Astrocyte of the spinal cord (primary cell): ENCODE results near the gene TRMT1.
"Not testable (repeated sequence)": the region's sequence is repeated elsewhere in the genome, so short reads cannot be mapped to it uniquely, and the experiment has no call there.

Experiments used
- DNase-seq: peaks from one replicate; pipeline ENCODE4 v3.0.0; 2011; ENCODE audit warnings: low read depth, low spot score
- H3K4me3 ChIP-seq: 2 replicates; pipeline ENCODE4 v1.5.1; 2011; ENCODE audit warnings: low read depth, mild to moderate bottlenecking, low read length, moderate library complexity
- CTCF ChIP-seq: IDR thresholded peaks from 2 replicates; pipeline ENCODE4 v1.5.1; 2012; ENCODE audit warnings: low read depth, mild to moderate bottlenecking, low read length, inconsistent platforms
- in situ Hi-C: cut with HindIII; loops from 2 replicates; pipeline ENCODE4 v1.10.0; 2017; ENCODE audit warnings: low sequenced_read_pairs

TRMT1 gene

DNA sequence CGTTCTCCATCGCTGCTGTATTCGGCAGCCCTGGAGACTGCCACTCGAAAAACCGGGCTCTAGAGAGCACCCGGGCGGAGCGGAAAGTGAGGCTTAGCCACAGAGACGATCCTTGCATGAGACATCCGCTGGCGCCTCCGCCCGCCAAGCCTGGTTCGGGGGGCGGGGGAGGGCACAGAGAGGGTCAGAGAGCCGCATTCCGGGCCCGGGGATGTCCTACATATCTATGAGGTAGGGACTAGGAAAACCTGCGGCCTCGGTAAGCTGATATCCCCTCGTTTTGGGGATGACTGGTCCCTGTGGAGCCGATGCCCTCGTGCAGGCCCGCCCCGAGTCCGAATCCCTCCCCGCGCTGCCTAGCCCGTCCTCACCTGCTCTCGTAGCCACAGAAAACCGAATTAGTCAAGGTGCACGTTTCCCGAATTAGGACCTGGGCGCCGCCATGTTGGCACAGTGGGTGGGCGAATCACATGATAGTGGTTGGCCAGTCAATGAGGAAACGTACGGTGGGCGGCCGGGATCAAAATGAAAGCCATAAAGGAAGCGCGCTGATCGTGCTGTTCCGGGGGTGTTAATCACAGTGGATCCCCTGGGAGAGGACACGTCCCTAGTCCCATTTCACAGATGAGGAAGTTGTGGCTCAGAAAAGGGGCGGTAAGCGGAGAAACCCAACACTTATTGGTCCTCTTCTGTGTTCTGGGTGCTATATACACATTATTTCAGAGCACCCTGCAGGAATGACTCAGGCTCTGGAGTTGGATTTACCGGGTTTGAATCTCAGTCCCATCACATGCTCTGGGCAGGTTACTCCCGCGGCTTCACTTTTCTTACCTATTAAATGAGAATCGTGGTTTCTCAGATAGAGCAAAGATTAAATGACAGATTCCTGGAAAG lies at the start of gene TRMT1:
Gene TRMT1 (minus strand): TSS at position 459 of the 894 bp plus-strand sequence. CDS start 341 bp downstream, at position 118.
- in situ Hi-C loops: no loop called here

GRCh38 chr19:13166151-13166550 lies 49.6 kb upstream of the TRMT1 start:
- DNase-seq, H3K4me3 ChIP-seq, in situ Hi-C loops: not testable (repeated sequence)

More for the DNA sequence above, at the start of gene TRMT1:
- H3K4me3 ChIP-seq: peak within 1 kb of the TSS; percentile 99
- DNase-seq: peak; percentile 93
- no peak for TF ChIP-seq CTCF

DNA sequence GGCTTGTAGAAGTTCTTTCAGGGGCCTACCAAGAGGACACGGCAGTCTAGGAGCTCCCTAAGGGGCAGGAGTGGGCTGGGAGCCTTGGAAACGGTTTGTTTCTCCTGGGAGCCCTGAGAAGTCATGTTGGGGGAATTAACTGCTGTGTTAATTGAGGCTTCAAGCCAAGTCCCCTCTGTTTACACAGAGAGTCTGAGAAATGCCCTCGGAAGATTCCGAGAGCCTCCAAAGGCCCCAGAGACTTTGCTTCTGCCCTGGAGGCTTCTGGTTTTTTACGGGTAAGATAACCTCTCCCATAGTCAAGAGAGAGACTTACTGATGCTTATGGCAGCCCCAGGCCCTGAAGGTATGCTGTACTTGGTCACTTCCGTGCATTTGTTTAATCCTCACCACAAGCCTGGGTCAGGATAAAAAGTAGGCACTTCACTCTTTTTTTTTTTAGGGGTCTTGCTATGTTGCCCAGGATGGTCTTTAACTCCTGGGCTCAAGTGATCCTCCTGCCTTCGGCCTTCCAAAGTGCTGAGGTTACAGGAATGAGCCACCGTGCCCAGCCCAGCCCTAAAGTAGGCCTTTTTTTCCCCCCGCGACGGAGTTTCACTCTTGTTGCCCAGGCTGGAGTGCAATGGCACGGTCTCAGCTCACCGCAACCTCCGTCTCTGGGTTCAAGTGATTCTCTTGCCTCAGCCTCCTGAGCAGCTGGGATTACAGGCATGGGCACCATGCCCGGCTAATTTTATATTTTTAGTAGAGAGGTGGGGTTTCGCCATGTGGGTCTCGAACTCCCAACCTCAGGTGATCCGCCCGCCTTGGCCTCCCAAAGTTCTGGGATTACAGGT lies 48.8 kb upstream of the TRMT1 start:
- no peak overlapping the region for H3K4me3 ChIP-seq
- DNase-seq: peak; percentile 34
- in situ Hi-C loops: no loop called here
- TF ChIP-seq CTCF: no peak

DNA sequence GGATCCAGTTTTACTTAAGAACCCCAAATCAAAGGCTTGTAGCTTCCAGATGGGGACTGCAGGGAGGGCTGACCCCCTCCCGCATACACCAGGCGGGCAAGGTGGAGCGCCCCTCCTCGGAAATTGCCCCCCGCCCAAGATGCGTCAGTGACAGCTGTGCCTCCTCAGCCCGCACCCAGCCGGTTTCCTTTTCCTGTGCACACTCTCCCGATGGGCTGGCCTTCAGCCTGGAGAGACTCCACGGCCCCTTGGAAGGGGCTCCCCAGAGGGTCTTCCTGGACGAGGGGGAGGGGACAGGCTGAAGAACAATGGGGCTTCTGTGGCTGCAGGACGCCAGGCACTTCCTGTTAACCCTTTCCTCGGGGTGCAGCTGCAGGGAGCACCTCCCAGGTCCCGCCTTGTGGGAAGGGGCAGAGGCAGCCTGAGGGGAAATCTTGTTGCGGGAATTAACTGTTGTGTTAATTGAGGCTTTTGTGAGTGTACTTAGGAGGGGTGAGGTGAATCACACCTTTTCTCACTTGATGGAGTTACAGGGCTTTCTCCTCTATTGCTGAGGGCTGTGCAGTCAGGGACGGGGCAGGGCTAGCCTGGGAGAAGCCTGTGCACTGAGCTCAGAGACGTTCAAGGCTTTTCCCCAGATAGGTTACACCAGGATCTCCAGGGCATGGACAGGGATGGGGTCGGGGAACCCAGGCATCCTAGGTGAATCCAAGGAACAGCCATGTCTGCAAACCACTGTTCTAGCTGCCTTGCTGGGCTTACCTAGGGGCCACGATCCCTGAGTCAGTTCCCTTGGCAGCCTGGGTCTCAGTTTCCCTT lies 48.0 kb upstream of the TRMT1 start:
- H3K4me3 ChIP-seq: no peak overlapping the region
- TF ChIP-seq CTCF: no peak
- in situ Hi-C loops: no loop called here
- peak; percentile 69 for DNase-seq

DNA sequence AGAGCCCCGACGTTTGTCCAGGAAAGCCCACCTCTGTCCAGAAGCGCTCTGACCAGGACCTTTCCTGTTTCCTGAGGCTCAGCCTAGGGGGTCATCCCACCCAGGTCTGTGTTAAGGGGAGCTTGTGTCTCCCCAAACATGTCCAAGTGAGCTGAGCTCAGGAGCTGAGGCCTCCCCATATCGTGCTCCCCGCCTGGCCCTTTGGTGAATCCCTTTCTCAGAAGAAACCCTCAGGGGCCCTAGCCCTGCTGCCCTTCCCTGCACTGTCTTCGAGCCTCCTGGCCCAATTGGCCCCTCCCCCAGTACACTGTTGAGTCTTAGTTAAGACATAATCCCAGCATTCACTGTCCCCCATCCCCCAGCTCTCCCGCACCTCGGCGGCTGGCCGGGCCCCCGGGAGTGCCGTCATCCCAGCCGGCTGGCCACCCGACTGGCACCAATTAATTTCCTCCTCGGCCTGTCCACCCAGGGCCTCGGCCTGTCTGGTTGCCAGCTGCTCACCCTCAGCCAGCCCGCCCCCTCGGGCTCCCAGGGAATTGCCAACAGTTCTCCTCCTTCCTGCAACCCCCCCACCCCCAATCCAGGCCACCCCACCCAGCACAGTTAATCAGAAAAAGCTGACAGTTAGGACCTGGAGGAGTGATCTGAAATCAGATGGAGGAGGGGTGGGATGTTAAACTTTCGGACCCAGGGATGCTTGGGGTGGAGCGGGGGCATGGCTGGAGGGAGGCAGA lies 47.2 kb upstream of the TRMT1 start:
- no peak for TF ChIP-seq CTCF
- in situ Hi-C loops: no loop called here
- H3K4me3 ChIP-seq: peak overlapping the region; percentile 12
- DNase-seq: peak; percentile 85

DNA sequence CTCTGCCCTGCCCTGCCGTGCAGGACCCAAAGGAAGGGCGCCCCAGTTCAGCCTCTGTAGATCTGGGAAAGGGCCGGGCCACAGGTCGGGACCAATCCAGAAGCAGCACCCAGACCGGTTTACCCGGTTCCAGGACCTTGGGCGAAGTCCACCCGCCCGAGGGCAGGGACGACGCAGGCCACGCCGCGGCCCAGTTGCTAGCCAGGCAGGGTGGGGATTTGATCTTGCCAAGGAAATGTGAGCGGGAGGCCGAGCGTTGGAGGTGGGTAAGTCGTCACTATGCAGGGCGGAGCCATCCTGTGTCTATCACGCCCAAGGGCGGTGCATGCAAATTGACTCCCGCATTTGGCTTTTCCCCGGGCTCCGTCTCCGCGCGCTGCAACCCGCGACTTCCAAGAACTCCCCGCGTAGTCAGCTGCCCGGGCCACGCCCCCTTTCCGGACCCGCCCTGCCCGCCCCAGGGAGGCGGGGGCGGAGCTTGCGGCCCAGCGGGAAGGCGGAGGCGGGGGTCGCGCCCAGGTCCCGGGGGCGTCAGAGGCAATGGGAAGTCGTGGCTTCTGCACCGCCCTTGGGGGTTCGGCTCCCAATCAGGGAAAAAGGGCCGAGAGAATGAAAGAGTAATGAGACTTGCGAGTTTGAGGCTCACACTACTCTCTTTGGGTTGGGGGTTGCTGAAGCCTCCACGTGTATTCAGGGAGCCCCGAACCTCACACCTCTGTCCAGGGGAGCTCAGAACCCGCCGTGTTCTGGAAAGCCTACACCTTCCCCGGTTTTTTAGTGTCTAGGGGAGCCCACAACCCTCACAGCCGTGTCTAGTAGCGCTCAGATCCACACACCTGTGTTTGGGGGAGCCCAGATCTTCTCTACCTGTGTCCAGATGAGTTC lies 46.4 kb upstream of the TRMT1 start:
- no peak for TF ChIP-seq CTCF
- in situ Hi-C loops: no loop called here
- H3K4me3 ChIP-seq: peak overlapping the region; percentile 19
- DNase-seq: peak; percentile 97
